Motor neuron (in vitro differentiated cells): ENCODE data around the gene MED27. TPM values are rescaled to one million over a fixed set of nuclear protein-coding genes. Genes with fewer than 3 reads are reported as not detected.

Source experiments
- ATAC-seq, 8 experiments: fragments of 200-7000 bp; cut with Tn5 transposase; replicated peaks in 6 of 8; 2 replicates each; pipeline ENCODE4 v1.8.0; 2021; ENCODE audit warnings: mild to moderate bottlenecking in 8 of 8, moderate library complexity in 8 of 8
- H3K27ac ChIP-seq, 2 donors: fragments of 250-450 bp; sonication (Bioruptor Pico); 2 replicates each; pipeline ENCODE4 v1.9.0; 2021; ENCODE audit warnings: antibody characterized with exemption in 2 of 2, mild to moderate bottlenecking in 2 of 2, moderate library complexity in 1 of 2
- H3K4me1 ChIP-seq, 2 donors: fragments of 250-450 bp; sonication (Bioruptor Pico); replicated peaks in 1 of 2; 2 replicates each; pipeline ENCODE4 v1.6.1; 2021; ENCODE audit warnings: antibody characterized with exemption in 2 of 2, mild to moderate bottlenecking in 2 of 2, moderate library complexity in 1 of 2
- H3K4me3 ChIP-seq, 5 donors: fragments of 250-450 bp; sonication (Bioruptor Pico); 2 replicates each; pipeline ENCODE4 v1.9.0; 2021; ENCODE audit warnings: antibody characterized with exemption in 5 of 5, mild to moderate bottlenecking in 5 of 5, moderate library complexity in 4 of 5
- WGBS, 10 experiments: fragments of 450-650 bp; shearing (Covaris generic); methylation state at CpG; one replicate each; pipeline ENCODE4 v1.0.0; 2022; 5-methylcytosine and 5-hydroxymethylcytosine counted together
- in situ Hi-C, 9 experiments: fragments of 400-800 bp; cut with MboI; loops; one replicate each; pipeline ENCODE4 v1.15.0; 2021; ENCODE audit warnings: low sequenced_read_pairs in 9 of 9, low pct_unique_long_range_greater_than_20kb in 2 of 9; ENCODE audit not compliant: unreplicated experiment in 9 of 9
- total RNA-seq, 8 experiments: library from RNA; unstranded; fragments of 300-600 nt; gene quantifications; 2 replicates each; pipeline versions ENCODE4 v1.2.3 to v1.2.4, GENCODE V29; 2022

The MED27 gene
- total RNA-seq, 8 experiments from 2014 or later, result 22.0 to 45.2 (median 26.6) TPM

DNA sequence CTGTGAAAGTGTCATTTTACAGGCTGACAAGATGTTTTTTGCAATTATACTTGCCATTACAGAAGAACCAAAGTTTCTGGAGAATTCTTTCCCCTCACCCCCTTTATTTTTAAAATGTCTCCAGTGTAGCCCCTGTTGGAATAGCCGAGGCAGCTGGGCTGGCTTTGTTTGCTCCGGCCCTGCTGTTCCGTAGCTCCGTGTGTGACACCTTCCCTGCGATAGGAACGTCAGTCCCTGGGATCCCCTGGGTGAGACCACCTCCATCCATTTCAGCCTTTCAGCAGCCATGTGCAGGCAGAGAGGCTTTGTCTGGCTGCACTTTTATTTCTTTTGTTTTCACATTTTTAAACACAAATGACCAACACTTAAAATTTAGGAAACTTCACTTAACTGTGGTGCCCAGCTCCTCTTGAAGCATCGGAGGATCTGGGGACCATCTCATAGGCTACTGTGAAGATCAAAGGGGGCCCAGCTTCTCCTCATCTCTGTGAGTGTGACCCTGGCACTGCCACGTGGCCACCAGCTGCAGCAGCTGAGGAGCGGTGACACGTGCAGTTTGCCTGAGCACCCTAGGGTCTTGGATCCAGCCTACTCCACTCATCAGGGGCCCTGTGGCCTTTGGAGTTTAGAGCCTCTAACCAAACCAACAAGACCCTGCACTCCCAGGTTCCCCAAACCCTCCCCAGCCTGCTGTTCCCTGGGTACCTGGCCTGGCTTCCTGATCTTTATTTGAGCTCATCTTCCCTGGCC is 214.0 kb downstream of the MED27 start:
- Histone ChIP-seq H3K4me1 (peaks cover 21 to 30% of the 10 kb centered on the region in 2 donors), H3K27ac (no peak overlapping the region), H3K4me3 (no peak overlapping the region)
- ATAC-seq, result no peak
- WGBS, 10 experiments, result 76 to 100% (median 91%) methylated on average over 1 to 9 of the region's 10 CpGs; no CpG with 5 or more reads in 2 of the 10 experiments
- in situ Hi-C loops, result no loop called here

DNA sequence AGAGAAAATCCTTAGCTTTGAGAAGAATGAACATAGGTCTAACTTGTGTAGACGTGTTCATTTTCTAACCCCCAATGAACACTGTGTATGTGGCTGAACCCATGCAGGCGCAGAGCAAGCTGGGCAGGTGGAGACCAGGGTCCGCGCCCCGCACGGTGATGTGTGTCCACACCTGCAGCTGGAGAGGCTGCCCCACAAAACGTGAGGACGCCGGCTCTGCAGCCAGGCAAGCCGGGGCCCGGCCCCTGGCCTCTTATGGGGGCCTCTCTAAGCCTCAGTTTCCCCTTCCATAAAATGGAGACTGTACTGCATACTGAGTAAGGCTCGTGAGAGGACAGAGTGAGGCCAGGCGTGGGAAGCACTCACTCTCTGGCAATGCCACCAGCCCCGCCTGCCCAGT is 215.1 kb downstream of the MED27 start:
- Histone ChIP-seq H3K4me1 (peaks cover 16 to 21% of the 10 kb centered on the region in 2 donors), H3K27ac (no peak overlapping the region), H3K4me3 (no peak overlapping the region)
- no peak for ATAC-seq
- in situ Hi-C loops, result no loop called here
- 100% methylated on average over 1 to 10 of the region's 14 CpGs; no CpG with 5 or more reads in 7 of the 10 experiments for WGBS, 10 experiments

DNA sequence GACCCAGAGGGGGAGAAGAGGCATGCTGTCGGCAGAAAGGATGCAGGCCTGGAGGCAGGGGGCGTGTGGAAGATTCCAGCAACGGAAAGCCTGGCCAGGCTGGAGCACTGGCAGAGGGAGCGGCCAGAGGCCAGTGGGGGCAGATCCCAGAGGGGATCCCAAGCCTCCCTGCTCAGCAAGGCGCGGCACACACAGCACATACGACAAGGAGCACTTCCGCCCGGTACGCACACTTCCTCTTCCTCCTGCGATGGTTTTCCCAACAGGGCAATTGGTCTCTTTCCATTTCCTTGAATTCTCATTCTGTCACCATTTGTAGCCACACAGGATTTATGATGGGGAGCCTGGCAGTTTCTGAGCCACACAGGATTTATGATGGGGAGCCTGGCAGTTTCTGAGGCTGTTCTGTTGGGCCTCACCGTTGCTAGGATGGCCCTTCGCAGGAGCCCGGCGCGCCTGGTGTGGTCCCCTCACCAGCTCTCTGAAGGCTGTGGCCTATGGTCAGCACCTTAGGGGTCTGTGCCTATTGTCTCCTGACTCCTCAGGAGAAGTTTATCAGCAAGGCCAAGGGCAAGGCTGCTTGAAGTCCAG is 216.3 kb downstream of the MED27 start:
- in situ Hi-C loops, result no loop called here
- Histone ChIP-seq H3K27ac (no peak overlapping the region), H3K4me1 (peaks cover 9 to 10% of the 10 kb centered on the region in 2 donors), H3K4me3 (no peak overlapping the region)
- WGBS, 10 experiments, result 67 to 93% (median 78%) methylated on average over 1 to 10 of the region's 16 CpGs; no CpG with 5 or more reads in 4 of the 10 experiments
- ATAC-seq, result peak in 4 of 8 experiments; percentile 22 to 64 (median 35)

DNA sequence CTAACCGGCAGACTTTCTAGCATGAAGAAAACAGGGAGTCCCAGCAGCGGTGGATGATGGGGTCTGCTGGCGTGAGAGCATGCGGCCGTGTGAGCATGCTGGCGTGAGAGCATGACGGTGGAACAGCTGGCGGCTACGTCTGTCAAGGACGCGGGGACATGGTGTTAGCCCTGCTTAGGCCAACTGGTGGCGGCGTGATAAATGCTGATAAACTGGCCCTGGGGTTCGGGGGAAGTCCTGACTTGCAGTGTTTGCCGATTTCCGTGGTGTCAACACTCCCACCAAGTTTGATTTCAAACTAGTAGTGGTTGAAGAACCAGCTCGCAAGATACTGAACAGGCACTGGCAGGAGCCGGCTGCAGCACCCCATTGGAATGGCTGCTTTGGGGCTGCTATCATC is 217.4 kb downstream of the MED27 start:
- in situ Hi-C loops, result no loop called here
- H3K4me1 ChIP-seq, result peaks cover 9 to 14% of the 10 kb centered on the region in 2 donors
- WGBS, 10 experiments, result 83 to 100% (median 100%) methylated on average over 1 to 14 of the region's 18 CpGs; no CpG with 5 or more reads in 7 of the 10 experiments
- H3K27ac ChIP-seq, result no peak overlapping the region
- H3K4me3 ChIP-seq, result no peak overlapping the region
- ATAC-seq, result no peak

DNA sequence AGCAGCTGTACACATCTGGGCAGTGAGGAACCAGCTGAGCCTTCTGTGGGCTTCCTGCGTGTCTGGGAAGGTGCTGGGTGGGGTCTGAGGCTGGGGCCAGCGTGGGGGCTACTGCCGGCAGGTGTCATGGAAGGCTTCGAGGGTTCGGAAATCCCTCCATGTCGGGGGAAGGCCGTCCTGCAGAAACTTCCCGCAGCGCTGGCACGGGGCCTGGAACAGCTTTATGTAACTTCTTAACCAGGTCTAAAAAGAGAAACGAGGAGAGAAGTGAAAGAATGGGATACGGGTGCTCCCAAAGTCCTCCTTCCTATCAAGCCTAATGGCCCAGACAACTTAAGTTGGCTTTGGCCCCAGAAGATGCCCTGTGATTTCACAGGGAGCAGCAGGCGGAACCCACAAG is 219.2 kb downstream of the MED27 start:
- Histone ChIP-seq H3K4me1 (peaks cover 12 to 15% of the 10 kb centered on the region in 2 donors), H3K4me3 (no peak overlapping the region), H3K27ac (no peak overlapping the region)
- 70 to 100% methylated on average over 1 to 2 of the region's 13 CpGs; no CpG with 5 or more reads in 8 of the 10 experiments for WGBS, 10 experiments
- ATAC-seq, result no peak
- in situ Hi-C loops, result no loop called here

DNA sequence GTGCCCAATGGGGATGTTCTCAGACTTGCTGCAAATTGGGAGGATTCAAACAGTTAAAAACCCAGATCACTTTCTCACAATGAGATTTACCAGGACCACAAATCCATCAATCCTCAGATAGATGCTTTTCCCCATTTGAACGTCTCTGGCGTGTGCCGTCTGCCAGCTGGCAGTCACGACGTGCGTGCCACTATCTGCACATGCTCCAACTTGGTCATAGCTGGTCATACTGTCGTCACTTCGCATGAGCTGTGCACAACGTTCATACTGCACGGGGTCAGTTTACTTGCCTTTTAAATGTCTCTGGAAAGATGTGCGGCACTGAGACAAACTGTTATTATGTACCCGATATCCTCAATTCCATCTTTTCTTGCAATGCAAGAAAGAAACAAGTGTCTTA is 221.5 kb downstream of the MED27 start:
- in situ Hi-C loops, result no loop called here
- no peak for ATAC-seq
- H3K4me3 ChIP-seq, result no peak overlapping the region
- WGBS, 10 experiments, result 60 to 97% (median 92%) methylated on average over 1 to 12 of the region's 12 CpGs
- no peak overlapping the region for H3K27ac ChIP-seq
- H3K4me1 ChIP-seq, result peaks cover 19% of the 10 kb centered on the region in 2 donors

DNA sequence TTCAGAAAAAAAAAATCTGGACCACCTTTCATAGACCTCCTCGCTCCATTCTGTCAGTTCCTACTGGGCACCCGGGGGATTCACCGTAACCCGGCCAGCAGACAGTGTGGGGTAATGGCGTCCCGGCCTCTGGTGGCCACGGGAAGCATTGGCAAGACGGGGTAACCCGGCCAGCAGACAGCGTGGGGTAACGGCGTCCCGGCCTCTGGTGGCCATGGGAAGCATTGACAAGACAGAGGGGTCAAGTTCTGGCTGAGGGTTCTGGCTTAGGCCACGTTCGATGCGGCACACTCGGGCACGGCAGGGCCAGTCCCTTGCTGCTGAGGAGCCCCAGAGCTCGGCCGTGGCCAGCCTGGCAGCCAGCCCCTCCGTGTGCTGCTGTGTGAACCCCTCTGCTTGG is 223.6 kb downstream of the MED27 start:
- peaks cover 14 to 18% of the 10 kb centered on the region in 2 donors for H3K4me1 ChIP-seq
- no peak overlapping the region for H3K4me3 ChIP-seq
- in situ Hi-C loops, result no loop called here
- WGBS, 10 experiments, result 83 to 100% (median 94%) methylated on average over 2 to 12 of the region's 21 CpGs; no CpG with 5 or more reads in 5 of the 10 experiments
- no peak overlapping the region for H3K27ac ChIP-seq
- ATAC-seq, result no peak

DNA sequence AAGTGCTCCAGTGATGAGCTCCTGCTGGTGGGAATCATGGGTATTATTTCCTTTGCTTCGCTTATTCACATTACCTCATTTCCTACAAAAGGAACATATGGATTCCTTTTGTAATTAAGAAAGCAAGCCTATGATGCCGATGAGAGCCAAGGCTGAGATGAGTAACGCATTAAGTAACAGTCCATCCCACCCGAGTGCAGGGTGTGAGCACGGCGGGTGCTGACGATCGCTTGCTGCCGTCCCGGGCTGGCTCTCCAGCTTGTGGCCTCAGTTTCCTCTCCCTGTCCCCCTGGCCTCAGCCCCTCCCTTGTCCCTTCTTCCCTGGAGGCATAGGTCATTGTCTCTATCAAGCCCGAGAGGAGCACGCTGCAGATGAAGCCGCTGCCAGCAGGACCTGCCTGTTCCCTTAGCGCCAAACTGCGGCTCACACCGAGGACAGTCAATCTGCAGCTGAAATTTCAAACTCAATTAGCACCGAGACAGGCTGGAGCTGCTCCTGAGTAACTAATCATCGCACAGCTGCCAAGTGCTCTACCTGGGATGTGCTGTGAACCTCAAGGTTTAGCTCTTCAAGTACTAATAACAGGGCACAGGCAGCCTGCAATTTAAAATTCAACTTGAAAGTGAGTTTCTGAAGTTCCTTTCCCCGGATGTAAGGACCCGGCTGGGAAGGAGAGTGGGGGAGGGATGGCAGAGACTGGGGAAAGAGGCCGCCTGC is 224.6 kb downstream of the MED27 start:
- Histone ChIP-seq H3K4me1 (peaks cover 14 to 18% of the 10 kb centered on the region in 2 donors), H3K27ac (no peak overlapping the region), H3K4me3 (no peak overlapping the region)
- peak; percentile 26 to 84 (median 76) for ATAC-seq
- WGBS, 10 experiments, result 13 to 92% (median 33%) methylated on average over 1 to 13 of the region's 21 CpGs; no CpG with 5 or more reads in 2 of the 10 experiments
- in situ Hi-C loops, result no loop called here

DNA sequence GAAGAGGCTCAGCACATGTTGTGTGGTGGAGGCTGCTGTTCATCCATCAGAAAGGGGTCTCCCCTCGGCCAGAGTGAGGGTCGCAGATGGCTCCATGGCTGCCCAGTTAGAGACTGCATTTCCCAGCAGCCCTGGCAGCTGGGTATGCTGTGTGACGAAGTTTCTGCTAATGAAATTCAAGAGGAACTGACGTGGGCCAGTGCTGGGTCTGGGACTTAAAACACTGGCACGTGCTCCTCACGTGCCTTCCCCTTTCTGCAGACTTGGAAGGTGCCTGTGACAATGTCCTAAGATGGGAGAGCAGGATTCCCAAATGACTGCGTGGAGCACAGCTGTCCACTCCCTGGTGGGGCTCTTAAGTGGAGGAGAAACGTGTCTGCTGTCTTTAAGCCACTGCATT is 225.3 kb downstream of the MED27 start:
- Histone ChIP-seq H3K27ac (no peak overlapping the region), H3K4me3 (no peak overlapping the region), H3K4me1 (peaks cover 14 to 18% of the 10 kb centered on the region in 2 donors)
- in situ Hi-C loops, result no loop called here
- ATAC-seq, result peak in 7 of 8 experiments; percentile 18 to 86 (median 67)
- 0 to 100% (median 73%) methylated on average over 1 to 6 of the region's 8 CpGs; no CpG with 5 or more reads in 4 of the 10 experiments for WGBS, 10 experiments

DNA sequence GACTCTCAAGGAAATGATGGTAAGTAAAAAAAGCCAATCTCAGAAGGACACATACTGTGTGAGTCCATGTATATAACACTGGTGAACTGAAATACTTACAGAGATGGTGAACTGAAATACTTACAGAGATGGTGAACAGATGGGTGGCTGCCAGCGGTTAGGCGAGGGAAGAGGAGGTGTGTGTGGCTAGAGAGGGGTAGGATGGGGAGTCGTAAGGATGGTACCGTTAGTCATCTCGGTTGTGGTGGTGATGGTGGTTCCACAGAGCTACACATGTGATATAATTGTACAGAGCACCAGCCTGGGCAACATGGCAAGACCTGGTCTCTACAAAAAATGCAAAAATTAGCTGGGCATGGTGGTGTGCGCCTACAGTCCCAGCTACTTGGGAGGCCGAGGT is 226.2 kb downstream of the MED27 start:
- ATAC-seq, result no peak
- in situ Hi-C loops, result no loop called here
- WGBS, 10 experiments, result 50 to 100% (median 82%) methylated on average over 2 to 4 of the region's 7 CpGs; no CpG with 5 or more reads in 6 of the 10 experiments
- Histone ChIP-seq H3K4me1 (peaks cover 14 to 18% of the 10 kb centered on the region in 2 donors), H3K4me3 (no peak overlapping the region), H3K27ac (no peak overlapping the region)

DNA sequence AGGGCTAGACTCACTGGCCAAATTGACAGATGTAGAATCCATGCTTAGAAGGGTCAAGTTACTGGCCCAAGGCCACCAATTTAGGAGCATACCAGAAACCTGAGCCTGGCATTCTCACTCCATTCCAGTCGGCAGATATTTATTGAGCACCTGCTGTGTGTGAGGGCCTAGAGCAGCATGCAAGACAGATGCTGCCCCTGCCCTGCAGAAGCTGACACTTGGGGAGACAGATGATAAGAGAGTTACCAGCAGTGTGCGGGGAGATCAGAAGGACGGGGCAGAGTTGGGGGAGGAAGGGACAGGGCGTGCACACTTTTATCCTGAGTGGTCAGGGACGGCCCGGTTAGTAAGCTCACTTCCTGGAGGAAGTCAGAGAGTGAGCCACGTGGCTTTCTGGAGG is 228.3 kb downstream of the MED27 start:
- no peak for ATAC-seq
- H3K4me1 ChIP-seq, result peaks cover 12 to 14% of the 10 kb centered on the region in 2 donors
- no peak overlapping the region for H3K27ac ChIP-seq
- 20 to 100% (median 63%) methylated on average over 1 to 4 of the region's 7 CpGs; no CpG with 5 or more reads in 4 of the 10 experiments for WGBS, 10 experiments
- H3K4me3 ChIP-seq, result no peak overlapping the region
- in situ Hi-C loops, result no loop called here

DNA sequence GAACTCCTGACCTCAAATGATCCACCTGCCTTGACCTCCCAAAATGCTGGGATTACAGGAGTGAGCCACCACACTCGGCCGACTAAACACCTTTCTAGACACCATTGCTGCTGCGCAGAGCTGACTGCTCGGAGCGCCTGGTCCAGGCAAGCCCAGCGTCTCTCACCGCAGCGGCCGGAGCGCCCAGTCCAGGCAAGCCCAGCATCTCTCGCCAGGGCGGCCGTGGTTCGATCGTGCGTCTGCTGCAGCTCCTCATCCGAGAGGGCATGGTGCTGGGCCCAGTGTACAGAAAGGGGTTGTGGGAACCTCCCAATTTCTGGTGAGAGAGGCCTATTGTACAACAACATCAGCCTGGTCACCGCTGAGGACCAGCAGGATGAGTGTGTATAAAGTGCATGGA is 230.3 kb downstream of the MED27 start:
- WGBS, 10 experiments, result 85 to 100% (median 95%) methylated on average over 1 to 15 of the region's 18 CpGs; no CpG with 5 or more reads in 4 of the 10 experiments
- in situ Hi-C loops, result no loop called here
- Histone ChIP-seq H3K4me3 (no peak overlapping the region), H3K4me1 (peaks cover 10 to 12% of the 10 kb centered on the region in 2 donors), H3K27ac (no peak overlapping the region)
- no peak for ATAC-seq

DNA sequence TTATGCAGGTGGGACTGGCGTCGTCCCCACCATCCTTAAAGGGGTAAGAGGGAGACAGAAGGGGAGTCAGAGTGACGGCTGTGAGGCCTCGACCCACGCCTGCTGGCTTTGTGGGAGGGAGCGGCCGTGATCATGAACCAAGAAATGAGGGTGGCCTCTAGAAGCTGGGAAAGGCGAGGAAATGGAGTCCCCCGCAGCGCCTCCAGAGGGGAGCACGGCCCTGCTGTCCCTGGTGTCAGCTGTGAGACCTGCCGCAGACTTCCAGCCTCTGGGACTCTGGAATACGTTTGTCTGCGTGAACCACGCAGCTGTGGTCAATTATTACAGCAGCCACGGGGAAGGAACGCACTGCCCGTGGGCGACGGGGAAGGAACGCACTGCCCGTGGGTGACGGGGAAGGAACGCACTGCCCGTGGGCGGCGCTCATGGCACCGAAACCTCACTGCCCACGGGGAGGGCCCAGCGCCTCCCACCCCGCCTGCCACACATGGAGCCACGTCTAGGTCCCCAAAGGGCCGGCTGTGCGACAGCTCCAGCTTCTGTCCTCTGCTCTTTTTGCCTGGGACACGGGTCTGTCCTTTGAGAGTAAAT is 231.0 kb downstream of the MED27 start:
- in situ Hi-C loops, result no loop called here
- no peak for ATAC-seq

More for the DNA sequence above, 231.0 kb downstream of the MED27 start:
- Histone ChIP-seq H3K4me1 (peaks cover 10% of the 10 kb centered on the region in 2 donors), H3K4me3 (no peak overlapping the region), H3K27ac (no peak overlapping the region)
- 20 to 92% (median 62%) methylated on average over 1 to 12 of the region's 35 CpGs; no CpG with 5 or more reads in 4 of the 10 experiments for WGBS, 10 experiments
